ENCODE data around the gene ASAP2. TPM values are rescaled to one million over a fixed set of nuclear protein-coding genes. Genes with fewer than 3 reads are reported as not detected.

Gene ASAP2
- polyA plus RNA-seq, 3 donors: 0.08 to 1.1 (median 0.20) TPM

GRCh38 chr2:9170458-9171130, 36.0 kb upstream of the ASAP2 start:
- H3K9ac ChIP-seq (ENCODE audit: insufficient read depth, low read length, poor library complexity, severe bottlenecking): no peak overlapping the region
- H3K9me3 ChIP-seq (replicated peaks in 1 of 2; ENCODE audit: control insufficient read depth in 1 of 2, insufficient read depth in 1 of 2, low read length in 2 of 2): no peaks in the 10 kb centered on the region
- intact Hi-C loops (cut with micrococcal nuclease): no loop called here
- peak; percentile 33 to 56 (median 44) for DNase-seq
- Mint-ChIP-seq H3K27ac (peak overlapping the region in 5 of 7 donors; percentile 13 to 61 (median 51)), H3K9me3 (peaks cover 0 to 3% (median 0%) of the 10 kb centered on the region in 7 donors), H3K36me3 (no peaks in the 10 kb centered on the region), H3K4me3 (peak overlapping the region in 1 of 2 donors; percentile 68), H3K4me1 (peaks cover 64% of the 10 kb centered on the region), H3K27me3 (ENCODE audit: low read depth in 3 of 3) (peaks cover 0 to 10% (median 0%) of the 10 kb centered on the region in 3 donors)
- no peaks in the 10 kb centered on the region for H3K79me2 ChIP-seq (ENCODE audit: insufficient read depth, low read length)
- H2AFZ ChIP-seq (ENCODE audit: insufficient read depth, low read depth, low read length, poor library complexity, severe bottlenecking): no peak overlapping the region
- no peaks in the 10 kb centered on the region for H4K20me1 ChIP-seq (ENCODE audit: insufficient read depth, low read length)
- peak overlapping the region; percentile 11 for H3K4me2 ChIP-seq (replicated peaks; ENCODE audit: extremely low read depth, low read length, poor library complexity, severe bottlenecking)
- no peaks in the 10 kb centered on the region for H3K36me3 ChIP-seq (replicated peaks in 1 of 2; ENCODE audit: control insufficient read depth in 1 of 2, insufficient read depth in 2 of 2, low read length in 2 of 2)
- H3K27me3 ChIP-seq (ENCODE audit: control insufficient read depth in 2 of 2, insufficient read depth in 2 of 2, low read length in 2 of 2): no peaks in the 10 kb centered on the region
- H3K4me1 ChIP-seq (ENCODE audit: control insufficient read depth in 1 of 2, insufficient read depth in 2 of 2, low read length in 2 of 2): peaks cover 55 to 59% of the 10 kb centered on the region in 2 donors
- no peak overlapping the region for H3K27ac ChIP-seq (ENCODE audit: low read depth in 1 of 2, low read length in 2 of 2)
- TF ChIP-seq CTCF (IDR thresholded peaks at IDR 0.05): no peak
- WGBS (ENCODE audit: insufficient coverage): 50% methylated on average over 3 of the region's 8 CpGs
- H3K4me3 ChIP-seq (replicated peaks in 1 of 3; ENCODE audit: low read depth in 2 of 3, low read length in 3 of 3): no peak overlapping the region

- H3K36me3 Mint-ChIP-seq: no peaks in the 10 kb centered on the region
- Histone ChIP-seq H3K79me2 (ENCODE audit: insufficient read depth, low read length) (no peaks in the 10 kb centered on the region), H3K36me3 (replicated peaks in 1 of 2; ENCODE audit: control insufficient read depth in 1 of 2, insufficient read depth in 2 of 2, low read length in 2 of 2) (no peaks in the 10 kb centered on the region), H3K9me3 (replicated peaks in 1 of 2; ENCODE audit: control insufficient read depth in 1 of 2, insufficient read depth in 1 of 2, low read length in 2 of 2) (no peaks in the 10 kb centered on the region), H3K9ac (ENCODE audit: insufficient read depth, low read length, poor library complexity, severe bottlenecking) (no peak overlapping the region), H4K20me1 (ENCODE audit: insufficient read depth, low read length) (no peaks in the 10 kb centered on the region), H3K4me2 (replicated peaks; ENCODE audit: extremely low read depth, low read length, poor library complexity, severe bottlenecking) (no peak overlapping the region), H3K27me3 (ENCODE audit: control insufficient read depth in 2 of 2, insufficient read depth in 2 of 2, low read length in 2 of 2) (no peaks in the 10 kb centered on the region), H2AFZ (ENCODE audit: insufficient read depth, low read depth, low read length, poor library complexity, severe bottlenecking) (peak overlapping the region; percentile 27), H3K4me1 (ENCODE audit: control insufficient read depth in 1 of 2, insufficient read depth in 2 of 2, low read length in 2 of 2) (peaks cover 25 to 27% of the 10 kb centered on the region in 2 donors), H3K4me3 (replicated peaks in 1 of 3; ENCODE audit: low read depth in 2 of 3, low read length in 3 of 3) (no peak overlapping the region), H3K27ac (ENCODE audit: low read depth in 1 of 2, low read length in 2 of 2) (no peak overlapping the region)
- H3K27me3 Mint-ChIP-seq (ENCODE audit: low read depth in 3 of 3): peaks cover 0 to 6% (median 0%) of the 10 kb centered on the region in 3 donors
- no peak for TF ChIP-seq CTCF (IDR thresholded peaks at IDR 0.05)
- 67% methylated on average over 7 of the region's 10 CpGs for WGBS (ENCODE audit: insufficient coverage)
- DNase-seq: peak; percentile 42 to 70 (median 45)
- H3K4me1 Mint-ChIP-seq: peaks cover 47% of the 10 kb centered on the region
- H3K9me3 Mint-ChIP-seq: peaks cover 0 to 3% (median 0%) of the 10 kb centered on the region in 7 donors
- peak overlapping the region in 1 of 2 donors; percentile 35 for H3K4me3 Mint-ChIP-seq
- H3K27ac Mint-ChIP-seq: peak overlapping the region in 4 of 7 donors; percentile 9 to 46 (median 12)
- intact Hi-C loops (cut with micrococcal nuclease): no loop called here
Measured at GRCh38 chr2:9174771-9175437, 31.7 kb upstream of the ASAP2 start.

Data from CD14-positive monocyte (primary cell).